ENCODE data around the gene PPARG.

PPARG gene

GRCh38 chr3:12318758-12319621 is 30.1 kb downstream of the PPARG start:
- Histone ChIP-seq H3K4me3 (ENCODE audit: low read length) (no peak overlapping the region), H3K27me3 (ENCODE audit: control insufficient read depth, insufficient read depth, low read length) (no peaks in the 10 kb centered on the region), H3K4me1 (ENCODE audit: control insufficient read depth, insufficient read depth, low read length) (no peaks in the 10 kb centered on the region), H3K36me3 (ENCODE audit: control insufficient read depth, insufficient read depth, low read length) (peaks cover 3% of the 10 kb centered on the region), H3K9ac (ENCODE audit: low read length) (no peak overlapping the region), H3K9me3 (ENCODE audit: control insufficient read depth, low read length) (no peaks in the 10 kb centered on the region)

DNA sequence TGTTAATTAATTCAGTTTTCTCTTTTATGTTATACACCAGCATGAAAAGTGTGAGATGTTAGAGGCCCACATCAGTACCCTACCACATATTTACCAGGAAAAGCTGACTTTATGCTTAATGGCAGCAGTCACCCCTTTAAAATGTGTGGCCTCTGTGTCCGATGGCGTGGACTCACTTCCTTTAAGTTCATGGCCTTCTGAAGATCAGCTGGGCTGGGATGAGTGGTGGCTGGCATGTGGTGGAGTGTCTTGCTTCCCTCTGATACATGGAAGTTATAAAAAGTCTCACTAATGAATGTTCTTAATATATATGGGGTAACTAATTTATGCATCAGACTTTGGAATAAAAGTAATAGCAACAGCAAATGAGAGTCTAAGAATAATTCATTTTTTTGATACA is 32.1 kb downstream of the PPARG start:
- H3K36me3 ChIP-seq (ENCODE audit: control insufficient read depth, insufficient read depth, low read length): no peaks in the 10 kb centered on the region
- H3K9me3 ChIP-seq (ENCODE audit: control insufficient read depth, low read length): no peaks in the 10 kb centered on the region
- H3K27me3 ChIP-seq (ENCODE audit: control insufficient read depth, insufficient read depth, low read length): no peaks in the 10 kb centered on the region
- H3K9ac ChIP-seq (ENCODE audit: low read length): no peak overlapping the region
- H3K4me3 ChIP-seq (ENCODE audit: low read length): no peak overlapping the region
- H3K4me1 ChIP-seq (ENCODE audit: control insufficient read depth, insufficient read depth, low read length): no peaks in the 10 kb centered on the region

- Histone ChIP-seq H3K9ac (ENCODE audit: low read length) (no peak overlapping the region), H3K36me3 (ENCODE audit: control insufficient read depth, insufficient read depth, low read length) (no peaks in the 10 kb centered on the region), H3K4me1 (ENCODE audit: control insufficient read depth, insufficient read depth, low read length) (no peaks in the 10 kb centered on the region), H3K9me3 (ENCODE audit: control insufficient read depth, low read length) (no peaks in the 10 kb centered on the region), H3K4me3 (ENCODE audit: low read length) (no peak overlapping the region), H3K27me3 (ENCODE audit: control insufficient read depth, insufficient read depth, low read length) (no peaks in the 10 kb centered on the region)
Measured at GRCh38 chr3:12323237-12323636, 34.4 kb downstream of the PPARG start.

DNA sequence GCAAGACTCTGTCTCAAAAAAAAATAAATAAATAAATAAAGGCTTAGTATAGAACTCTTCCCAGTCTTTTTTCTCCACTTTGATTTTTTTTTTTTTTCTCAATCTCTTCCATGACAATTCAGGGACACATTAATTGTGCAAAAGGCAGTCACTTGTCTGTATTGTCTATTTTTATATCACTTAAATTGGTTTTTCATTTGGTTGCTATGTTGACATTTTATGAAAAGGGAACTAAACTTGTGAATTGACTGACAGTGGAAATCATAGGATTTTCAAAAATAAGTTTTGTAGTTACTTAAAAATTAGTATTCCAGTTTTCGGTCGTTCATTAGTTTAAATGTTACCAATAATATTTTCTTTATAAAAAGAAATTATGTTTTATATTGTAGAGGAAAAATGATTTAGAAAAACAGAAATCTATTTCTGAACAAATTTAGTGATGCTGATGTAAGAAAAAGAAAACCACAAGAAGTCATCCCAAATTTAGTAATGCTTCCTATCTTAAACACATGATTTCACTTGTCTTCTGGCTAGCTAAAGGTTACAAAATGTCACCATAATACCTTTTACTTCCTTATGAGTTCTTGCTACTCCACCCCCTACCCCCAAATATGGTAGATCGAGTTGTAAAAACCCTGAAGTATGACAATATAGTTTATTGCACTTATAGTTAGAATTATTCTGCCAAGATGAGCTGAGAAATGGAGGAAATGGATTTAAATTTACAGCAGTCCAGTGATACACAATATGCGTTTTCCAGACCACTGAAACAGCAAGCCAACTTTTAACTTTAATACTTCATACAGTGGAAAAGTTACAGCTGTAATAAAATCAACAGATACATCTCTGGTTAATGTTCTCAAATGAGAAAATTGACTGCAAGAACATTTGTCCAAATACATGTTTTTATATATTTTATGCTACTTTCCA is 37.0 kb downstream of the PPARG start:
- Histone ChIP-seq H3K36me3 (ENCODE audit: control insufficient read depth, insufficient read depth, low read length) (no peaks in the 10 kb centered on the region), H3K9ac (ENCODE audit: low read length) (no peak overlapping the region), H3K27me3 (ENCODE audit: control insufficient read depth, insufficient read depth, low read length) (no peaks in the 10 kb centered on the region), H3K4me1 (ENCODE audit: control insufficient read depth, insufficient read depth, low read length) (no peaks in the 10 kb centered on the region), H3K4me3 (ENCODE audit: low read length) (no peak overlapping the region), H3K9me3 (ENCODE audit: control insufficient read depth, low read length) (no peaks in the 10 kb centered on the region)

- Histone ChIP-seq H3K9ac (ENCODE audit: low read length) (no peak overlapping the region), H3K9me3 (ENCODE audit: control insufficient read depth, low read length) (no peaks in the 10 kb centered on the region), H3K27me3 (ENCODE audit: control insufficient read depth, insufficient read depth, low read length) (no peaks in the 10 kb centered on the region), H3K4me3 (ENCODE audit: low read length) (no peak overlapping the region), H3K36me3 (ENCODE audit: control insufficient read depth, insufficient read depth, low read length) (no peaks in the 10 kb centered on the region), H3K4me1 (ENCODE audit: control insufficient read depth, insufficient read depth, low read length) (no peaks in the 10 kb centered on the region)
Measured at GRCh38 chr3:12327021-12327420, 38.2 kb downstream of the PPARG start.

- no peak overlapping the region for H3K4me3 ChIP-seq (ENCODE audit: low read length)
- no peaks in the 10 kb centered on the region for H3K27me3 ChIP-seq (ENCODE audit: control insufficient read depth, insufficient read depth, low read length)
- H3K4me1 ChIP-seq (ENCODE audit: control insufficient read depth, insufficient read depth, low read length): no peaks in the 10 kb centered on the region
- no peaks in the 10 kb centered on the region for H3K36me3 ChIP-seq (ENCODE audit: control insufficient read depth, insufficient read depth, low read length)
- H3K9me3 ChIP-seq (ENCODE audit: control insufficient read depth, low read length): no peaks in the 10 kb centered on the region
- no peak overlapping the region for H3K9ac ChIP-seq (ENCODE audit: low read length)
Measured at GRCh38 chr3:12328132-12328836, 39.4 kb downstream of the PPARG start.

- H3K4me1 ChIP-seq (ENCODE audit: control insufficient read depth, insufficient read depth, low read length): no peaks in the 10 kb centered on the region
Measured at GRCh38 chr3:12328837-12329462, 40.1 kb downstream of the PPARG start.

GRCh38 chr3:12334786-12335185 is 45.9 kb downstream of the PPARG start:
- H3K4me1 ChIP-seq (ENCODE audit: control insufficient read depth, insufficient read depth, low read length): no peaks in the 10 kb centered on the region
- no peaks in the 10 kb centered on the region for H3K27me3 ChIP-seq (ENCODE audit: control insufficient read depth, insufficient read depth, low read length)
- H3K4me3 ChIP-seq (ENCODE audit: low read length): no peak overlapping the region
- H3K9ac ChIP-seq (ENCODE audit: low read length): no peak overlapping the region
- no peaks in the 10 kb centered on the region for H3K36me3 ChIP-seq (ENCODE audit: control insufficient read depth, insufficient read depth, low read length)
- no peaks in the 10 kb centered on the region for H3K9me3 ChIP-seq (ENCODE audit: control insufficient read depth, low read length)

More at GRCh38 chr3:12328837-12329462, 40.1 kb downstream of the PPARG start:
- H3K4me3 ChIP-seq (ENCODE audit: low read length): no peak overlapping the region
- H3K9me3 ChIP-seq (ENCODE audit: control insufficient read depth, low read length): no peaks in the 10 kb centered on the region
- H3K27me3 ChIP-seq (ENCODE audit: control insufficient read depth, insufficient read depth, low read length): no peaks in the 10 kb centered on the region
- no peaks in the 10 kb centered on the region for H3K36me3 ChIP-seq (ENCODE audit: control insufficient read depth, insufficient read depth, low read length)
- no peak overlapping the region for H3K9ac ChIP-seq (ENCODE audit: low read length)

GRCh38 chr3:12335421-12335820 is 46.6 kb downstream of the PPARG start:
- Histone ChIP-seq H3K9me3 (ENCODE audit: control insufficient read depth, low read length) (no peaks in the 10 kb centered on the region), H3K9ac (ENCODE audit: low read length) (no peak overlapping the region), H3K36me3 (ENCODE audit: control insufficient read depth, insufficient read depth, low read length) (no peaks in the 10 kb centered on the region), H3K27me3 (ENCODE audit: control insufficient read depth, insufficient read depth, low read length) (no peaks in the 10 kb centered on the region), H3K4me1 (ENCODE audit: control insufficient read depth, insufficient read depth, low read length) (no peaks in the 10 kb centered on the region), H3K4me3 (ENCODE audit: low read length) (no peak overlapping the region)

GRCh38 chr3:12336099-12336498 is 47.2 kb downstream of the PPARG start:
- H3K27me3 ChIP-seq (ENCODE audit: control insufficient read depth, insufficient read depth, low read length): no peaks in the 10 kb centered on the region
- H3K4me3 ChIP-seq (ENCODE audit: low read length): no peak overlapping the region
- H3K9ac ChIP-seq (ENCODE audit: low read length): no peak overlapping the region
- H3K36me3 ChIP-seq (ENCODE audit: control insufficient read depth, insufficient read depth, low read length): no peaks in the 10 kb centered on the region
- H3K4me1 ChIP-seq (ENCODE audit: control insufficient read depth, insufficient read depth, low read length): no peaks in the 10 kb centered on the region
- H3K9me3 ChIP-seq (ENCODE audit: control insufficient read depth, low read length): no peaks in the 10 kb centered on the region

GRCh38 chr3:12338595-12339546 is 50.0 kb downstream of the PPARG start:
- H3K4me3 ChIP-seq (ENCODE audit: low read length): no peak overlapping the region
- no peak overlapping the region for H3K9ac ChIP-seq (ENCODE audit: low read length)

More at GRCh38 chr3:12338595-12339546, 50.0 kb downstream of the PPARG start:
- no peaks in the 10 kb centered on the region for H3K9me3 ChIP-seq (ENCODE audit: control insufficient read depth, low read length)
- no peaks in the 10 kb centered on the region for H3K36me3 ChIP-seq (ENCODE audit: control insufficient read depth, insufficient read depth, low read length)
- no peaks in the 10 kb centered on the region for H3K27me3 ChIP-seq (ENCODE audit: control insufficient read depth, insufficient read depth, low read length)
- H3K4me1 ChIP-seq (ENCODE audit: control insufficient read depth, insufficient read depth, low read length): peaks cover 3% of the 10 kb centered on the region
